Measurements from ENCODE around the gene ABAT. TPM values are rescaled to one million over a fixed set of nuclear protein-coding genes. Genes with fewer than 3 reads are reported as not detected.
A peak's percentile ranks its signal among the peaks of the same experiment; 100 is the strongest.
"Not testable (repeated sequence)": the region's sequence is repeated elsewhere in the genome, so short reads cannot be mapped to it uniquely, and the experiment has no call there.

Gene ABAT
- total RNA-seq, 1 experiment from 2014 or later = 6.9 TPM

DNA sequence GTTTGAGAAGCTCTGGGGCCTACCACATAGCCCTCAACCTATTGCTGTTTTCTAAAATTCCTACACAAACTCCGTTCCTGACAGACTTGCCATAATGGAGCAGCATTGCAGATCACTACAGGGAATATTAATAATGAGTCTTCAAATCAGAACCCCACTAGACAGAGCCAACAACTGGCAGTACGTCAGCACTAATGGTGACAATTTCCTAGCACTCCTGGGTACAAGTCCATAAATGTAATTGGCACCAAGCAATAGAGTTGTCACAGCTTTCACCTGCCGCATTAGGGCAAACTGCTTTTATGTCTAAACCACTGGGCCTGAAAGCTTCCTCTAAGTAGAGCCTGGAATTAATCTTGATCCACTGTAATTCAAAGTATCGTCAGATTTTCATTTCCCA lies 25.5 kb upstream of the ABAT start:
- no peak for TF ChIP-seq EZH2 (IDR thresholded peaks at IDR 0.05; ENCODE audit: borderline replicate concordance, low read depth, low read length, poor library complexity, severe bottlenecking)
- TF ChIP-seq, protein P1, sequence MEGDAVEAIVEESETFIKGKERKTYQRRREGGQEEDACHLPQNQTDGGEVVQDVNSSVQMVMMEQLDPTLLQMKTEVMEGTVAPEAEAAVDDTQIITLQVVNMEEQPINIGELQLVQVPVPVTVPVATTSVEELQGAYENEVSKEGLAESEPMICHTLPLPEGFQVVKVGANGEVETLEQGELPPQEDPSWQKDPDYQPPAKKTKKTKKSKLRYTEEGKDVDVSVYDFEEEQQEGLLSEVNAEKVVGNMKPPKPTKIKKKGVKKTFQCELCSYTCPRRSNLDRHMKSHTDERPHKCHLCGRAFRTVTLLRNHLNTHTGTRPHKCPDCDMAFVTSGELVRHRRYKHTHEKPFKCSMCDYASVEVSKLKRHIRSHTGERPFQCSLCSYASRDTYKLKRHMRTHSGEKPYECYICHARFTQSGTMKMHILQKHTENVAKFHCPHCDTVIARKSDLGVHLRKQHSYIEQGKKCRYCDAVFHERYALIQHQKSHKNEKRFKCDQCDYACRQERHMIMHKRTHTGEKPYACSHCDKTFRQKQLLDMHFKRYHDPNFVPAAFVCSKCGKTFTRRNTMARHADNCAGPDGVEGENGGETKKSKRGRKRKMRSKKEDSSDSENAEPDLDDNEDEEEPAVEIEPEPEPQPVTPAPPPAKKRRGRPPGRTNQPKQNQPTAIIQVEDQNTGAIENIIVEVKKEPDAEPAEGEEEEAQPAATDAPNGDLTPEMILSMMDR (conservative IDR thresholded peaks at IDR 0.05; ENCODE audit: low read depth, low read length) = no peak
- Histone ChIP-seq H3K4me1 (ENCODE audit: insufficient read depth, low read length, poor library complexity, severe bottlenecking) (no peaks in the 10 kb centered on the region), H3K4me3 (ENCODE audit: low read depth, low read length, poor library complexity, severe bottlenecking) (no peak overlapping the region), H3K36me3 (ENCODE audit: insufficient read depth, low read length, poor library complexity, severe bottlenecking) (peaks cover 52% of the 10 kb centered on the region), H3K9me3 (ENCODE audit: low read depth, low read length, poor library complexity, severe bottlenecking) (no peaks in the 10 kb centered on the region), H3K27me3 (replicated peaks; ENCODE audit: insufficient read depth, low read depth, low read length, poor library complexity) (no peaks in the 10 kb centered on the region), H3K27ac (ENCODE audit: low read depth, low read length, poor library complexity, severe bottlenecking) (no peak overlapping the region)
- intact Hi-C loops (cut with micrococcal nuclease; ENCODE audit: unreplicated experiment) = no loop called here
- no peak for DNase-seq (ENCODE audit: low spot score)
- BruUV-seq (replicated peaks) = no TSS peak
- POLR2A ChIA-PET (ENCODE audit: low non-redundant PET) = no interaction called here
- CTCF ChIA-PET = interaction anchor here (0.6 kb wide), 1 partner anchor 12 kb away, joined by 4 read pairs; no protein-coding TSS in a partner anchor

DNA sequence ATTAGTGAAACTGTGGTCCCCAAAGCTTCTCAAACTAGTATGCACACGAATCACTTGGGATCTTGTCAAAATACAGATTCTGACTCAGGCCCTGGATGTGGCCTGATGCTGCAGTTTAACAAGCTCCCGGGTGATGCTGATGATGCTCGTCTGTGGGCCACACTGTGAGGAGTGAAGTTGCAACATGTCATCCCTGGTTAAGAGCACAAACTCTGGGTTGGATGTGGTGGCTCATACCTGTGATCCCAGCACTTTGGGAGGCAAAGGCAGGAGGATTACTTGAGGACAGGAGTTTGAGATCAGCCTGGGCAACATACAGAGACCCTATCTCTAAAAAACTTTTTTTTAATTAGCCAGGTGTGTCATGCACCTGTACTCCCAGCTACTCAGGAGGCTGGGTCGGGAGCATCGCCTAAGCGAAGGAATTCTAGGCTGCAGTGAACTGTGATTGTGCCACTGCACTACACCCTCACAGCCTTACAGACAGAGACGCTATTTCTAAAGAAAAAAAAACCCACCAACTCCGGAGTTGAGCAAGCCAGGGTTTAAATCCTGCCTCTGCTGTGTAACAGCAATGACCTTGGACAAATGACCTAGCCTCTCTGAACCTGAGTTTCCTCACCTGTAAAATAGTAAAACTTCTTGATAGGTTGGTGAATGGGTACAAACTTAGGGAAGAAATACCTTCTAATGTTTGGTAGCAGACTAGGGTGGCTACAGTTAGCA lies 24.4 kb upstream of the ABAT start:
- H3K27ac ChIP-seq (ENCODE audit: low read depth, low read length, poor library complexity, severe bottlenecking) = no peak overlapping the region
- no peaks in the 10 kb centered on the region for H3K9me3 ChIP-seq (ENCODE audit: low read depth, low read length, poor library complexity, severe bottlenecking)
- BruUV-seq (replicated peaks) = TSS peak; percentile 2
- ChIA-PET CTCF (no interaction called here), POLR2A (ENCODE audit: low non-redundant PET) (no interaction called here)
- TF ChIP-seq, protein P1 (conservative IDR thresholded peaks at IDR 0.05; ENCODE audit: low read depth, low read length) = no peak
- TF ChIP-seq EZH2 (IDR thresholded peaks at IDR 0.05; ENCODE audit: borderline replicate concordance, low read depth, low read length, poor library complexity, severe bottlenecking) = no peak
- no peaks in the 10 kb centered on the region for H3K27me3 ChIP-seq (replicated peaks; ENCODE audit: insufficient read depth, low read depth, low read length, poor library complexity)
- H3K36me3 ChIP-seq (ENCODE audit: insufficient read depth, low read length, poor library complexity, severe bottlenecking) = peaks cover 41% of the 10 kb centered on the region
- DNase-seq (ENCODE audit: low spot score) = no peak
- no peak overlapping the region for H3K4me3 ChIP-seq (ENCODE audit: low read depth, low read length, poor library complexity, severe bottlenecking)
- intact Hi-C loops (cut with micrococcal nuclease; ENCODE audit: unreplicated experiment) = no loop called here
- H3K4me1 ChIP-seq (ENCODE audit: insufficient read depth, low read length, poor library complexity, severe bottlenecking) = no peaks in the 10 kb centered on the region

DNA sequence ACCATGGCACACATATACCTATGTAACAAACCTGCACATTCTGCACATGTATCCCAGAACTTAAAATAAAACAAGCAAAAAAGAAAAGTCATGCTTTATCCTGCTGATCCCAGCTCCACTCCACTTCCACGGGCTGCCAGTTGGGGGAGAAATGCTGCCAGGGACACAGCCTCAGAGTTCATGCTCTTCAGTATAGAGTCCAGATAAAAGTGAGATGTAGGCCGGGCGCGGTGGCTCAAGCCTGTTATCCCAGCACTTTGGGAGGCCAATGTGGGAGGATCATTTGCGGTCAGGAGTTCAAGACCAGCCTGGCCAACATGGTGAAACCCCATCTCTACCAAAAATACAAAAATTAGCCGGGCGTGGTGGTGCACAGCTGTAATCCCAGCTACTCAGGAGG lies 22.5 kb upstream of the ABAT start:
- H3K4me3 ChIP-seq (ENCODE audit: low read depth, low read length, poor library complexity, severe bottlenecking); H3K27me3 ChIP-seq (replicated peaks; ENCODE audit: insufficient read depth, low read depth, low read length, poor library complexity); H3K27ac ChIP-seq (ENCODE audit: low read depth, low read length, poor library complexity, severe bottlenecking); intact Hi-C loops (cut with micrococcal nuclease; ENCODE audit: unreplicated experiment); H3K9me3 ChIP-seq (ENCODE audit: low read depth, low read length, poor library complexity, severe bottlenecking); BruUV-seq (replicated peaks); H3K4me1 ChIP-seq (ENCODE audit: insufficient read depth, low read length, poor library complexity, severe bottlenecking): not testable (repeated sequence)
- peak; percentile 51 for DNase-seq (ENCODE audit: low spot score)
- ChIA-PET POLR2A (ENCODE audit: low non-redundant PET) (interaction anchor here (0.6 to 0.7 kb wide), 2 partner anchors 1594 to 1856 kb away, joined by 3 to 17 read pairs; no protein-coding TSS in a partner anchor), CTCF (interaction anchor here (0.6 kb wide), 1 partner anchor 43 kb away, joined by 17 read pairs; no protein-coding TSS in a partner anchor)
- TF ChIP-seq, protein P1 (conservative IDR thresholded peaks at IDR 0.05; ENCODE audit: low read depth, low read length) = peak; percentile 43
- peaks cover 21% of the 10 kb centered on the region for H3K36me3 ChIP-seq (ENCODE audit: insufficient read depth, low read length, poor library complexity, severe bottlenecking)
